Measurements from ENCODE around the gene AIP. TPM values are rescaled to one million over a fixed set of nuclear protein-coding genes. Genes with fewer than 3 reads are reported as not detected.

AIP gene
- total and polyA plus RNA-seq, 2 donors (not counting 3 experiments of a cell fraction or from before 2014, with no cell fraction given) = 46.3 to 114 TPM

- dilution Hi-C loops (cut with MboI; ENCODE audit: extremely low pct_ligation_motif_present, low sequenced_read_pairs) (no loop called here), intact Hi-C loops (cut with micrococcal nuclease) (loop anchor here (2.0 to 5.0 kb wide), 3 partner anchors 39 to 115 kb away; partner anchors contain the start of genes POLD4 and RPS6KB2)
- DNase-seq (ENCODE audit: low read depth, low spot score) (no peak), FAIRE-seq (no peak)
- BruUV-seq (replicated peaks) = no TSS peak
- no peaks in the 10 kb centered on the region for H3K36me3 ChIP-seq (ENCODE audit: control insufficient read depth in 2 of 2, extremely low read depth in 1 of 2, insufficient read depth in 2 of 2, low read length in 2 of 2)
- H4K20me1 ChIP-seq (replicated peaks; ENCODE audit: control insufficient read depth, extremely low read depth, insufficient read depth, low read length) = no peaks in the 10 kb centered on the region
- H2AFZ ChIP-seq (ENCODE audit: low read depth, low read length) = no peak overlapping the region
- no peaks in the 10 kb centered on the region for H3K9me3 ChIP-seq (replicated peaks; ENCODE audit: control insufficient read depth, insufficient read depth, low read length)
- H3K79me2 ChIP-seq (ENCODE audit: control insufficient read depth, insufficient read depth, low read length) = no peaks in the 10 kb centered on the region
- no peaks in the 10 kb centered on the region for H3K9me1 ChIP-seq (replicated peaks; ENCODE audit: control insufficient read depth, extremely low read depth, insufficient read depth, low read length)
- ChIA-PET CTCF (interaction anchor here (0.8 to 2.6 kb wide), 7 partner anchors 8 to 122 kb away, joined by 3 to 26 read pairs (median 4); partner anchors contain the start of genes AIP, GPR152 and PPP1CA), POLR2A (no interaction called here)
- H3K27me3 ChIP-seq (ENCODE audit: control insufficient read depth in 2 of 2, insufficient read depth in 2 of 2, low read length in 2 of 2) = no peaks in the 10 kb centered on the region
- TF ChIP-seq FOS (IDR thresholded peaks at IDR 0.05; ENCODE audit: borderline replicate concordance, insufficient read depth, low read length) (no peak), CTCF (IDR thresholded peaks at IDR 0.05; ENCODE audit: extremely low read depth in 1 of 2, insufficient read depth in 1 of 2, low read depth in 1 of 2, low read length in 2 of 2) (no peak), POLR2A (IDR thresholded peaks at IDR 0.05; ENCODE audit: low read depth, low read length) (no peak), GATA2 (IDR thresholded peaks at IDR 0.05; ENCODE audit: insufficient read depth, insufficient read length, low read depth, low read length) (no peak), MYC (IDR thresholded peaks at IDR 0.05; ENCODE audit: low read depth, low read length) (no peak), JUN (IDR thresholded peaks at IDR 0.05; ENCODE audit: borderline replicate concordance, insufficient read depth, insufficient read length, low read depth) (no peak), MAX (IDR thresholded peaks at IDR 0.05; ENCODE audit: insufficient read depth, insufficient read length) (no peak), POLR2AphosphoS5 (IDR thresholded peaks at IDR 0.05; ENCODE audit: insufficient read depth, low read depth, low read length) (no peak), EZH2 (IDR thresholded peaks at IDR 0.05; ENCODE audit: borderline replicate concordance, low read depth, low read length, severe bottlenecking) (no peak)
- H3K27ac ChIP-seq (ENCODE audit: insufficient read depth, low read depth, low read length) = no peak overlapping the region
- peaks cover 19% of the 10 kb centered on the region for H3K4me1 ChIP-seq (ENCODE audit: control insufficient read depth, extremely low read depth, insufficient read depth, low read length)
- H3K9ac ChIP-seq (replicated peaks; ENCODE audit: extremely low read depth, insufficient read depth, low read length) = peak overlapping the region; percentile 54
- peak overlapping the region; percentile 52 for H3K4me2 ChIP-seq (ENCODE audit: insufficient read depth, low read length)
- H3K4me3 ChIP-seq (replicated peaks in 1 of 3; ENCODE audit: insufficient read depth in 1 of 3, low read depth in 1 of 3, low read length in 3 of 3) = peak overlapping the region in 2 of 3 experiments; percentile 64 to 79
These were observed 14.8 kb upstream of the AIP start for GRCh38 chr11:67468056-67468455.

Data from endothelial cell of umbilical vein (primary cell).